HL-60 (cell line): Measurements from ENCODE around the gene POLR2J.

ENCODE experiments used
- CTCF ChIP-seq: IDR thresholded peaks from one replicate; pipeline ENCODE4 v1.5.1; 2011; ENCODE audit warnings: low read length, control low read depth, inconsistent platforms; ENCODE audit not compliant: insufficient read depth
- GABPA ChIP-seq: IDR thresholded peaks from 2 replicates; pipeline ENCODE4 v1.6.1; 2012; ENCODE audit warnings: low read depth
- POLR2AphosphoS5 ChIP-seq: IDR thresholded peaks from 2 replicates; pipeline ENCODE4 v1.6.1; 2012; ENCODE audit warnings: low read depth
- REST ChIP-seq: IDR thresholded peaks from 2 replicates; pipeline ENCODE4 v1.6.1; 2012; ENCODE audit warnings: low read depth; ENCODE audit not compliant: insufficient replicate concordance

GRCh38 chr7:102433219-102434038, 45.3 kb downstream of the POLR2J start, which contains the start of gene ORAI2:
- no peak for TF ChIP-seq CTCF
- TF ChIP-seq POLR2AphosphoS5: peak; percentile 48
- TF ChIP-seq REST: peak; percentile 38
- no peak for TF ChIP-seq GABPA
